HG03378 (cell line): ENCODE data around the gene ARX.
A peak's percentile ranks its signal among the peaks of the same experiment; 100 is the strongest.

ENCODE experiments used
- ATAC-seq: cut with Tn5 transposase; IDR thresholded peaks from one replicate; pipeline ENCODE4 v1.9.1; 2021; ENCODE audit warnings: mild to moderate bottlenecking, moderate library complexity; ENCODE audit not compliant: unreplicated experiment

The ARX gene

GRCh38 chrX:25015486-25016360 lies at the start of gene ARX:
Gene ARX, minus strand, starts transcription at chrX:25015965. Its CDS starts 228 bp downstream, at chrX:25015737.
- peak; percentile 64 for ATAC-seq

GRCh38 chrX:25059273-25059672 lies 43.5 kb upstream of the ARX start:
- no peak for ATAC-seq

GRCh38 chrX:25052798-25053534 lies 37.2 kb upstream of the ARX start:
- no peak for ATAC-seq

- ATAC-seq = no peak
Measured at GRCh38 chrX:25049971-25050370, 34.2 kb upstream of the ARX start.

GRCh38 chrX:25049357-25049756 lies 33.6 kb upstream of the ARX start:
- no peak for ATAC-seq

- no peak for ATAC-seq
Measured at GRCh38 chrX:25048178-25048577, 32.4 kb upstream of the ARX start.

- no peak for ATAC-seq
Measured at GRCh38 chrX:25043192-25043591, 27.4 kb upstream of the ARX start.

- ATAC-seq = no peak
Measured at GRCh38 chrX:25039036-25039435, 23.3 kb upstream of the ARX start.

- no peak for ATAC-seq
Measured at GRCh38 chrX:25034889-25035288, 19.1 kb upstream of the ARX start.

GRCh38 chrX:25029288-25029825 lies 13.6 kb upstream of the ARX start:
- no peak for ATAC-seq

- ATAC-seq = no peak
Measured at GRCh38 chrX:25028726-25029125, 13.0 kb upstream of the ARX start.

- ATAC-seq = no peak
Measured at GRCh38 chrX:25026576-25026975, 10.8 kb upstream of the ARX start.

GRCh38 chrX:25025615-25026014 lies 9.8 kb upstream of the ARX start:
- no peak for ATAC-seq

- no peak for ATAC-seq
Measured at GRCh38 chrX:25023908-25024307, 8.1 kb upstream of the ARX start.

- no peak for ATAC-seq
Measured at GRCh38 chrX:25022499-25023325, 6.9 kb upstream of the ARX start.

- no peak for ATAC-seq
Measured at GRCh38 chrX:25020905-25021449, 5.2 kb upstream of the ARX start.

GRCh38 chrX:25020391-25020904 lies 4.7 kb upstream of the ARX start:
- no peak for ATAC-seq

- no peak for ATAC-seq
Measured at GRCh38 chrX:25019707-25020390, 4.1 kb upstream of the ARX start.

- no peak for ATAC-seq
Measured at GRCh38 chrX:25018682-25019081, 2.9 kb upstream of the ARX start.
